IPS-NIHi7 (cell line): ENCODE data around the gene CETP.
"Not testable (repeated sequence)": the region's sequence is repeated elsewhere in the genome, so short reads cannot be mapped to it uniquely, and the experiment has no call there.

Source experiments
- DNase-seq: peaks from one replicate; pipeline ENCODE4 v3.0.0; 2012; ENCODE audit warnings: mixed read lengths; ENCODE audit errors: extremely low spot score

Gene CETP

DNA sequence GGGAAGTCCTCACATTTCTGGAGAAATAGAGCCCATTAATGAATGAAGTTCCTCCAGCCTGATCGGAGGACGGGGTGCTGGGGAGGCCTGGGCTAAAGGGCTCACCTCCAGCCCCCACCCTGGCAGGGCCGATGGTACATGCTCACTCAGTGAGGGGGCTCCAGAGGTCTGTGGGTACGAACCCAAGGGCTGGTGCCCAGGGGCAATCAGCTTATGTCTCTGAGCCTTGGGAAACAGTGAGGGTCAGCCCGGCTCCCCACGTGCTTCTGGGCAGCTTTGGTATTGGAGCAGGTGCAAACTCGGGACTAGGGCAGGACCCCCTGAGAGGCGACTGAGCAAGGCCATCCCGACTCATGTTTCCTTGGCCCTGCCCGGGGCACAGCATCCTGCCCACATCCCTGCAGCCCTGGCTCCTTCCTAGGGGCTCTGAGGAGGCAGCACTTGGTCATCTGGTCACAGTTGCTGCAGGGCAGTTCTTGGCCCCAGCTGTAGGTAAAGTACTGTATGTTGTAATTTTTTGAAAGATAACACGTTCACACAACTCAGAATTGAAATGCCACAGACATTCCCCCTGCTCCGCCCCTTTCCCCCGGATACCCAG lies 969 bp upstream of the CETP start:
- DNase-seq = no peak

DNA sequence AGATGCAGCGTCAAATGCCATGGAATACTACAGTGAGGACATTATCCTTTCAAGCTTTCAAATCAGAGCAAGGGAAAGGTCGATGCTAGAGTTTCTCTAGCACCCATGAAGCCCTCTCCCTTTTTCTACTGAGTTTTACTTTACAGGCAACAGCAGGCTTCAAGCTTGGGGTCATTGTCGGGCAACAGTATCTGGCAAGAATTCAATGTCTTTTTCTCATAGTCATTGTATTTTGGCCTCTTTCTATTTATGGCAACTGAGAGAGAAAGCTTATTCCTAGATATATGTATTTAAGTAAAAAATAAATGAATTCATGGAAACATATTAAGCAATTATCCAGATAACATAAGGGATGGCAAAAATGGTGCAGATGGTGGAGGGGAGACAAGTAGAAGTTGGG lies 364 bp upstream of the CETP start:
- no peak for DNase-seq

DNA sequence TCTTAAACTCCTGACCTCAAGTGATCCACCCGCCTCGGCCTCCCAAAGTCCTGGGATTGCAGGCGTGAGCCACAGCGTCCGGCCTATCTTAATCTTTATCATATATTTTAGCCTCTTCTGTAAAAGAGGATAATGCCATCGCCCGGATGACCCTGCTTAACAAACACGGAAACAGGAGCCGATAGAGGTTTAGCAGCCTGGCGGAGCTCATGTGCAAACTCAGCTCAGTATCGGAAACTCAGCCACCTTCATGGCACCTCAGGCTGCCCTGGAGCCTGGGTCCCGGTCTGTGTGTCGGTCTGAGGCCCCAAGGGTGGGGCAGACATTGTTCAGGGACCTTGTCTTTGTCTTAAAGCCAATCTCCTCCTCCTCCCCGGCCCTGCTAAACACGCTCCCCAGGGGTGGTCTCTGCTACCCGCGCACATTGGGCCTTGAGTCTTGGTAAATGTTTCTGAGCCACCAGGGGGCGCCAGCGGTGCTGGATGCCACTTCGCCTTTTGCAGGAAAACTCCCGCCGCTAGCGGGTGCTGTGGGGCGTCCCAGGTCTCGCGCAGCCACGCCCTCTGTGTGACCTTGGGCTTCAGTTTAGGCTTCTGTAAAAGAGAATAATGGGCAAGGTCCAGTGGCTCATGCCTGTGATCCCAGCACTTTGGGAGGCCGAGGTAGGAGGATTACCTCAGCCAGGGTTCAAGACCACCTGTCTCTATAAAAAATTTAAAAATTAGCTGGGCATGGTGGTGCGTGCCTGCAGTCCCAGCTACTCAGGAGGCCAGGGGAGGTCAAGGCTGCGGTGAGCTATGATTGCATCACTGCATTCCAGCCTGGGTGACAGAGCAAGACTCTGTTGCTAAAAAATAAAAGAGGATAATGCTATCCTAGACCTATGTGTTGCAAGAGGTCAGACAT lies 2.7 kb downstream of the CETP start:
- peak; percentile 95 for DNase-seq

DNA sequence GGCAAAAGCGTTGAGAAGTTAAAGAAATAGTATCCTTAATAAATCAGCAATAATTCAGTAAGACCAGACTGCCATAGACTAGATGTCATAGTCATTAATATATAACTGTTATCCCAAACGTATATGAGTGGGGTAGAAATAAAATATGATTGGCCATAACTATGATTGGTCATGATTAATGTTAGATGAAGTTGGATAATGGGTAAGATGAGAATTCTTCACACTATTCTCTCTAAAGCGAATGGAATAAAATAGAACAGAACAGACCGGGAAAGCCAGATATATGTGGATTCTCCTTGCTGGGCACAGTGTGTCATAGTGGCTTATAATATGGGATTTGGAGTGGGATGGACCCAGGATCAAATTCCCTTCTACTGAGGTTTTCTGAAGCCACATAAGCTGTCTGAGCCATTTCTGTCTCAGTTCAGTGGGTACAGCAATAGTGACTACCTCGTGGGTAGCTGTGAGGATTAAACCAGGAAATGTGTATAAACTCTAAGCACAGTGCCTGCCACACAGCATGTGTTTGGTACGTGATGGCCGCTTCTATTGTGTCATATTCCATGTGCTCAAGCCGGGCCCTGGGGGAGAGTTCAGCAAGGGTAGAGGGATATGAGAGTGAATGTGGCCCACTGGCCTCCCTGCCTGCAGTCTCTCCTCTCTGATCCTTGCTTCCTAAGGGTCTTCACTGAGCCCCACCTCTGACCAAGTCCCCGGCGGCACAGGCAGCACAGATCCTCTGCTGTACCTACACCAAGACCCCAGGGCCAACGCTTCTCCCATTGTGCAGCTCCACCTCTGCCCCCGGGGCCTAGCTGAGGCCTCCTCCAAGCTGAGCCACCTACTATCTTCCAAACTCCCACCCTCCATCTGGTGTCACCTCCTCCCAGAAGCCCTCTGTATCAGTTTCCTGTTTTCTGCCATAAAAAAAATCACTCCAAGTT lies 3.7 kb downstream of the CETP start:
- no peak for DNase-seq

DNA sequence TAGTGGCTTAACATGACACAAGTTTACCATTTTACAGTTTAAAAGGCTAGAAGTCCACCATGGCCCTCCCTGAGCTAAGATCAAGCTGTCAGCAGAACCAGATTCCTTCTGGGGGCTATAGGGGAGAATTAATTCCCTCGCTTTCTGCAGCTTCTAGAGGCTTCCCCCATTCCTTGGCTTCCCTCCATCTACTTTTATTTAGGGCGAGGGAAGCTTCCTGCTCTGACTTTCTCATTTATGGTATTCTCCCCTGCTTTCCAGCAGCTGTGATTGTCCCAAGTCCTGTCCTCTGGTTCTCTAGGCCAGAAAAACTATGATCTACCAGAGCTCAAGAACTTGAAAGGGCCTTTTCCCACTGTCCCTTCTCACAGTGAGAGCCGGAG lies 4.3 kb downstream of the CETP start:
- DNase-seq = no peak

DNA sequence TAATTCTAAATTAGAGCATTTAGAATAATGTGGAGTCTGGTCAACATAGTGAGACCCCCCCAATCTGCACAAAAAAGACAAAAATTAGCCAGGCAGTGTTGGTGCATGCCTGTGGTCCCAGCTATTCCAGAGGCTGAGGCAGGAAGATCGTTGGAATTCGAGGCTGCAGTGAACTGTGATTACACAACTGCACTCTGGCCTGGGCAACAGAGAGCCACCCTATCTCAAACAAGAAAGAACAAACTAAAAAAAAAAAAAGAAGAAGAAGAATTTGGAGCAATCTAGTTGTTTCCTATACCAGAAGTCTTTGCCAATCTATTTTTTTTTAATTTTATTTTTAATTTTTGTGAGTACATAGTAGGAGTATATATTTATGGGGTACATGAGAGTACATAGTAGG lies 6.0 kb downstream of the CETP start:
- no peak for DNase-seq

DNA sequence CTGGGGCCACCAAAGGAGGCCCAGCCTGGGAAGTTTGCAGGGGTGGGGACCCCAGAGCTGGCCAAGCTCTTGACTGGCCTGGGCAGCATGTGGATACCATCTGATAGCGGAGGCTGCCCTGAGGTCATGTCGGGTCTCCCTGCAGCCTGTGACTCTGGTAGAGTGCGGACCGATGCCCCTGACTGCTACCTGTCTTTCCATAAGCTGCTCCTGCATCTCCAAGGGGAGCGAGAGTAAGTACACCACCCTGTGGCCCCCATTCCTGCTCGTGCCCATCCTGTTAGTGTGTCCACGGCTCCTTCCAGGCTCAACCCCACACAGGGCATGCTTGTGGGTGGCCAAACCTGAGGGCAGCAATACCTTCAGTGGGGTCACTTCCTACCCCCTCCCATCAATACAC lies 8.0 kb downstream of the CETP start:
- DNase-seq = no peak

DNA sequence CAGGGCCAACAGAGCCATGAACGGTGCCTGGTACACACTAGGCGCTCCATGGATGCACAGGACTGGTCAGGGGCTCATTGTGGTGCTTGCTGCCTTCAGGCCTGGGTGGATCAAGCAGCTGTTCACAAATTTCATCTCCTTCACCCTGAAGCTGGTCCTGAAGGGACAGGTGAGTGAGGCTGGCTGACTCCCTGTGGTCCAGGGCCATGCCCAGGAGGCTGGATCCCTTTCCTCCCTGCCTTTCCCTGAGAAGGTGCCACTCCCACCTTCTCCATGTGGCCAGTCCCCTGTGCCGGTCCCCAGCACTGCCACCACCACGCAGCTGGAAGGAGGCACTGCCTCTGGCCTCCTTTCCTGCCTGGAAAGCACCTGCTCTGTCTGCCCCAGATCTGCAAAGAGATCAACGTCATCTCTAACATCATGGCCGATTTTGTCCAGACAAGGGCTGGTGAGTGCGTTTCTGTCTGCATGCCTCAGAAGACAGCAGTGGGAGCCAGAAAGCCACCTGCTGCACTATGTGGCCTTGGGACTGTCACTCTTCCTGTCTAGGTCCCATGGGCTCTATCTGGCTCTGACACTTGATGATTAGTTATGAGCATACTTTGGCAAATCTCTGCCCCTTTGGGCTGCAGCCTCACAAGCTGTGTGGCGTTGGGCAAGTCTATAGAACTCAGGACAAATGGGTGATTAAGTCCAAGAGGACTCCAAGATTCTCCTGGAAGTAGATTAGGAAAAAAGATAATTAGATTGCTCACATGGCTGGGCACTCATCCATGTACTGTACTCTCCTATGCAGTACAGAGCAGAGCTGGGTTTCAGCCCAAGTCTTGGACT lies 9.4 kb downstream of the CETP start:
- no peak for DNase-seq

DNA sequence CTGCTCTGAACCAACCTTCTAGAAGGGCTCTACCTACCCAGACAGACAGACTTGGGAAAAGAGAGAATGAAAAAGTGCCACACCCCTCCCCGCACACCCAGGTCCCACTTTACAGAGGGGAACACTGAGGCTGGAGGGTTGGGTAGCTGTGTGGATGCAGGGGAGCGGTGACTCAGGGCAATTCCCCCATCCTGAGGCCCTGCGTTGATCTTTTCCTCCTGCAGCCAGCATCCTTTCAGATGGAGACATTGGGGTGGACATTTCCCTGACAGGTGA lies 10.0 kb downstream of the CETP start:
- DNase-seq = no peak

DNA sequence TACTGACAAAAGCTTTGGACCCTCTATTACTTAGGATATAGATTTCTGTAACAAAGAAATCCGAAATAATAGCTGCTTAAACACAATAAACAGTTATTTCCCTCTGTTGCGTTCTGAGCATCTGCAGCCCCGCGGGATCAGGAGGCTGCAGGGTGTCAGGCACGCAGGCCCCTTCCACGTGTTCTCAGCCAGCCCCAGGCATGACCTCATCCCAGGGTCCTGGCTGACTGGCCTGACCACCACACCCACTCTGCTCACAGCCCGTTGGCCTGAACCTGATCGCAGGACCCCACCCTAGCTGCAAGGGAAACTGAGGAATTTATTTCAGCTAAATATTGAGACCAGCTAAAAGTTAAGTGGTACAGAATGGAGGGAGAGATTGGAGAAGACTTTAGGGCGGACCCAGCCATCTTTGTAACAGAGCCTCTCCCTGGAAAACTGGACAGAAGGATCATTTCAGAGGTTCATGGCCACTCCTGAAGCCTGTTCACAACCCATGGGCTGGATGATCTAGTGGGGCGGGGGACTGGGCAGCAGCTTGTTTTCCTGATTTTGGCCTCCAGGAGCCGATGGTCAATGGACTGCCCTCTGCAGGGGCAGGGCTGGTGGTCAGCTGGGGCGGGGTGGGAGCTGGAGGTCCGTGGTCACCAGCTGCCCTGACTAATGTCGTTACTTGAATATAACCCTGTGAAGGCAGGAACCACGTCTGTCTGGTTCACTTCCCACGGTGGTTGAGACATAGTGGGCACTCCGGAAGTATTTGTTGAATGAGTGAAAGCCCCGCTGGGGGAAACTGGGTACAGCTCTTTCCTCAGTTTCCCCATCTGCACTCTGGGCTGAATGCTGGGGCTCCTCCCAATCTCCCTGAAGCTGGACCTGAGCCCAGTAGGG lies 10.9 kb downstream of the CETP start:
- no peak for DNase-seq

DNA sequence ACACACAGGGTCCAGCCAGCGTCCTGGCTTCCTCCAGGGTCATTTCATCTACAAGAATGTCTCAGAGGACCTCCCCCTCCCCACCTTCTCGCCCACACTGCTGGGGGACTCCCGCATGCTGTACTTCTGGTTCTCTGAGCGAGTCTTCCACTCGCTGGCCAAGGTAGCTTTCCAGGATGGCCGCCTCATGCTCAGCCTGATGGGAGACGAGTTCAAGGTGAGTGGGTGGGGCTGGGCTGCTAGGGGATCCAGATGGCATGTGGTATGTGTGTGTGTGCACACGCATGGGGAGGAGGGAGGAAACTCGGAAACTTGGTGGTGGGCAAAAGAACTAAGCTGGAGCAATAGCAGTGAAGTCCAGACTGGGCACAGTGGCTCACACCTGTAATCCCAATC lies 11.5 kb downstream of the CETP start:
- DNase-seq = no peak

DNA sequence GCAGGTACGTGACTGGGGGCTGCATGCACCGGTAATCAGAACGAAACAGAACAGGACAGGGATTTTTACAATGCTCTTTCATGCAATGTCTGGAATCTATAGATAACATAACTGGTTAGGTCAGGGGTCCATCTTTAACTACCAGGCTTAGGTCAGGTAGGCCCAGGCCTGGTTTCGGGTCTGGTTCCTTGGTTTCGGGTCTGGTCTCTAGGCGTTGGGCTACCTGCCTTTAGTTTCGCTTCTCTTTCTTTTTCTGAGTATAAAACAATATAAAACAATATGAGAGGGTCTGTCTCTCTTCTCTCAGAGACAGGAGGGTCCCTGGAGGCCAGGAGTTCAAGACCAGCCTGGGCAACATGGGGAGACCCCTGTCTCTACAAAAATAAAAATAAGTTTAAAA lies 12.1 kb downstream of the CETP start:
- not testable (repeated sequence) for DNase-seq

DNA sequence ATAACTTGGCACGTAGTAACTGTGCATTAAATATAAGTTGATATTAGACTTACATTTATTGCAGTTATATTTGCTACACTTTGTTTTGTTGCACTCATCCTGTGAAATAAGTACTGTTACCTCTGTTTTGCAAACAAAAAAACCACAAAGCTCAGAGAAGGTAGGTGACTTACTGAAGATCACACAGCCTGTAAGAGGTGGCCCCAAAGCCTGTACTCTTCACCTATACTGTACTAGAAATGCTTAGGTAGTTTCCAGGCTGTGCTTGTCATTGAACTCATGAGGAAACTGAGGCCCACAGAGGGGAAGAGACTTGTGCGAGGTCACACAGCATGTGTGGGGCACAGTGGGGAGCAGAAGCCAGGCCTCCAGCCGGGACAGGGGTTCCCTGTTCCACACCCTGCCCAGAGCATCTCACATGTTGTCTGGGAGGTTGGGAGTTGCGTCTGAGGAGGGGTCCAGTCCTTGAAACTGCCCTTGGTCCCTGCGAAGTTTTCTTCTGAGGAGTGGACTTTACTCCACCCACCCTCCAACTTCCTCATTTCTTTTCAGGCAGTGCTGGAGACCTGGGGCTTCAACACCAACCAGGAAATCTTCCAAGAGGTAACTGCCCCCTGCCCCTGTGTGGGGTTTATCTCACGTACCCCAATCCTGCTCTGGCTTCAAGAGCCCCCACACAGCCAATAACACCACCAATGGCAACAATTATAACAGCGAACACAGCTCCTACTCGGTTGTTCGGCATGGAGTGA lies 13.0 kb downstream of the CETP start:
- no peak for DNase-seq

DNA sequence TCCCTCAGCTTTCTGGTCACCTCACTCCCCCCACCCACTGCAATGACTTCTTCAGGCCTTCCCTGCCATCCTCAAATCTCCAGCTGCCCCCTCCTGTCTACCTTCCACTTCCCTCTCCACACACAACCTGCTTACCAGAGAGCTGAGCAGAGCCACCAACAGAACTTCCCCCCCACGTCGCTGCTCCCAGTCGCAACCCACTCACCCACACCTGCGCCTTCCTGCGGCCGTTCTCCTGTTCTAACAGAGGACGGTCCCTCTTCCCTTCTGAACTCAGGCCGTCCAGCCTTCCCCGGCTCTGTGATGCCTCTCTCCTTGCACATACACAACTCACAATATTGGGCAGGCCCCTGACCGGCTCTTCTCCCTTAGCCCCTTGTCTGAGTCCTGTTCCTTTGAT lies 14.0 kb downstream of the CETP start:
- DNase-seq = no peak

DNA sequence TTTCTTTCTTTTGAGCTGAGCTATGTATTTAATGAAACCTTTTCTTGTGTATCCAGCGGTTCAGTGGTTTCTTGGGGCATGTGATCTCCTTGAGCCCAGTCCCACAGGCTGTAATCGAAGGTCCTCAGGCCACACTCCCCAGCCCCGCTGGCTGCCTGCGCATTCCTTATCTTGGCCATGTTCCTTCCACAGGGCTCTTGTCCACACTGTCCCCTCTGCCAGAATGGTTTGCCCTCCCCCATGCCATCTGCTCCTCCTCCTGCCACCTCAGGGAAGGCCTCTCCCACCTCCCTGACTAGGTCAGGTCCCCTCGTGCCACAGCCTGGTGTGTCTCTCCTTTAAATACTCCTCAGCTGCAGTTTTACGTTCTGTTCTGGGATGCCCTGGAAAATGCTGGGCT lies 15.5 kb downstream of the CETP start:
- no peak for DNase-seq

DNA sequence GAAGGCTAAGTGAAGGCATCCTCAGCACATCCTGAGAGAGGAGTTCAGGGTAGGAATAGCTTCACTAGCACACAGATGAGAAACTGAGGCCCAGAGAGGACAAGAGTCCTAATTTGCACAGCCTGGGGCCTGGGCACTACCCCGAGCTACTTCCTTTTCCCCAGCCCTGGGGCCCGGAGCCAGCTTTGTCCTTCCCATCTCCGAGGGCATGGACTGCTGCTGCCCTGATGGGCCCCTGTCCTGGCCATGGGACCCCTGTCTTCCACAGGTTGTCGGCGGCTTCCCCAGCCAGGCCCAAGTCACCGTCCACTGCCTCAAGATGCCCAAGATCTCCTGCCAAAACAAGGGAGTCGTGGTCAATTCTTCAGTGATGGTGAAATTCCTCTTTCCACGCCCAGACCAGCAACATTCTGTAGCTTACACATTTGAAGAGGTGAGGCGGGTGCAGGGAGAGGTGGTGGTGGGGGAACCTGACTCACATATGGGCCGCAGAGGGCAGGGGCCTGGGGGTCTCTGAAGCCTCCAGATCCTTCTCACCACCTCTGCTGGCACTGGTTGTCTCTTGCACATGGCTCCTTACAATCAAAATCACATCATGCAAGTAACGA lies 16.2 kb downstream of the CETP start:
- no peak for DNase-seq

DNA sequence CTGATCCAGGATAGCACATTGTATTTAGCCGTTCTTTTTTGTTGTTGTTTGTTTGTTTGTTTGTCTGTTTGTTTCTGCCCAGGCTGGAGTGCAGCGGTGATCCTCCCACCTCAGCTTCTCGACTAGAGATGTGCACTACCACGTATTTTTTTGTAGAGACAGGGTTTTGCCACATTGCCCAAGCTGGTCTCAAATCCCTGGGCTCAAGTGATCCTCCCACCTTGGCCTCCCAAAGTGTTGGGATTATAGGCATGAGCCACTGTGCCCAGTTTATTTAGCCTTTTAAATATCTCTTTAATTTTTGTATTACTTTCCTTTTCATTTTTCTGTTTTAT lies 18.4 kb downstream of the CETP start:
- DNase-seq = no peak

DNA sequence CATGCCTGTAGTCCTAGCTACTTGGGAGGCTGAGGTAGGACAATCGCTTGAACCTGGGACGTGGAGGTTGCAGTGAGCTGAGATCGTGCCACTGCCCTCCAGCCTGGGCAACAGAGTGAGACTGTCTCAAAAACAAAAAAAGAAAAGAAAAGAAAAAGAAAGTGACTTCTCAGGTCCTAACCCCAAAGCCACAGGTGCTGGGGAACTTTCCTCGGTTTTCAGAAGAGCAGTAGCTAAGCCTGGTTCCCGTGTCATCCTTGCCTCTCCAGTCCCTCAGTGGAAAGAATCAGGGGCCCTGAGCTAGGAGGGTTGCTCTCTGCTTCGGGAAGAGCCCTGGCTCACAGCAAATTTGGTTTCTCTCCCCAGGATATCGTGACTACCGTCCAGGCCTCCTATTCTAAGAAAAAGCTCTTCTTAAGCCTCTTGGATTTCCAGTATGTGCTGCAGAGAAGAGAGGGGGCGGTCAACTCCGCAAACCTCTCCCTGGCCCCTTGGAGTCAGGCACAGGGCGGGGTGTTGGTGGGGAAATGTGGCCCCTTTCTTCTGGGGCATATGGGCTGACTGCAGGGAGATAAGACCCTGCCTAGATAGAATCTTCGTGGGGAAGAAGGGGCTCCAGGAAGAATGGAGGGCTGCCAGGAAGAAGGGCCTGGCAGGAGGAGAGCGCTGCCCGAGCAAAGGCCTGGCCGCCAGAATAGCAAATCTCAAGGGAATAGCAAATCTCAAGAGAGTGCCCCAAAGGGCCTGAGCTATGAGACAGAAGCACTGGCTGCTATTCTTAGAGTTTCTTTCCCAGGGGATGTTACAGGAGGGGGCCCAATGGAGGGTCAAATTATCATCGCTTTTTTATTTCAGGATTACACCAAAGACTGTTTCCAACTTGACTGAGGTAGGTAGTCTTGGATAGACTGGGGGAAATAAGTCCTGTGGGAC lies 19.3 kb downstream of the CETP start:
- no peak for DNase-seq
